GM20431 (cell line): ENCODE results near the gene DMWD.
"Not testable (repeated sequence)": the region's sequence is repeated elsewhere in the genome, so short reads cannot be mapped to it uniquely, and the experiment has no call there.

Source experiments
- in situ Hi-C: fragments of 300-500 bp; cut with MseI, MboI; formaldehyde crosslinking; loops from one replicate; pipeline ENCODE4 v1.15.0; 2020; ENCODE audit warnings: low sequenced_read_pairs; ENCODE audit not compliant: unreplicated experiment

DMWD gene

GRCh38 chr19:45757695-45758094 lies 35.0 kb downstream of the DMWD start:
- in situ Hi-C loops: no loop called here

- in situ Hi-C loops: no loop called here
These were observed 38.3 kb downstream of the DMWD start for GRCh38 chr19:45754323-45754722.

GRCh38 chr19:45753548-45753947 lies 39.1 kb downstream of the DMWD start:
- in situ Hi-C loops: no loop called here

GRCh38 chr19:45752639-45753038 lies 40.0 kb downstream of the DMWD start:
- in situ Hi-C loops: no loop called here

- in situ Hi-C loops: not testable (repeated sequence)
These were observed 41.2 kb downstream of the DMWD start for GRCh38 chr19:45751483-45751882.

- in situ Hi-C loops: no loop called here
These were observed 45.1 kb downstream of the DMWD start for GRCh38 chr19:45747513-45747912.

GRCh38 chr19:45746866-45747265 lies 45.8 kb downstream of the DMWD start:
- in situ Hi-C loops: no loop called here

GRCh38 chr19:45745606-45746005 lies 47.0 kb downstream of the DMWD start:
- in situ Hi-C loops: no loop called here

GRCh38 chr19:45742969-45743368 lies 49.7 kb downstream of the DMWD start:
- in situ Hi-C loops: no loop called here

- in situ Hi-C loops: no loop called here
These were observed 52.9 kb downstream of the DMWD start for GRCh38 chr19:45739498-45740439.

- in situ Hi-C loops: no loop called here
These were observed 59.4 kb downstream of the DMWD start, which contains the start of gene MEIOSIN for GRCh38 chr19:45733160-45733810. MEIOSIN (plus strand) TSS chr19:45733439; CDS start chr19:45735377, 1,938 bp downstream.
